Epithelial cell of prostate (primary cell): Measurements from ENCODE around the gene C1QTNF9.
"Not testable (repeated sequence)": the region's sequence is repeated elsewhere in the genome, so short reads cannot be mapped to it uniquely, and the experiment has no call there.

Experiments
- DNase-seq: peaks from one replicate; pipeline ENCODE4 v3.0.0-alpha.2; 2011; ENCODE audit warnings: low read depth, low spot score
- H3K27ac ChIP-seq: fragments of 450-650 bp; 2 replicates; pipeline ENCODE4 v1.5.1; 2017; ENCODE audit warnings: mild to moderate bottlenecking

The C1QTNF9 gene, protein sequence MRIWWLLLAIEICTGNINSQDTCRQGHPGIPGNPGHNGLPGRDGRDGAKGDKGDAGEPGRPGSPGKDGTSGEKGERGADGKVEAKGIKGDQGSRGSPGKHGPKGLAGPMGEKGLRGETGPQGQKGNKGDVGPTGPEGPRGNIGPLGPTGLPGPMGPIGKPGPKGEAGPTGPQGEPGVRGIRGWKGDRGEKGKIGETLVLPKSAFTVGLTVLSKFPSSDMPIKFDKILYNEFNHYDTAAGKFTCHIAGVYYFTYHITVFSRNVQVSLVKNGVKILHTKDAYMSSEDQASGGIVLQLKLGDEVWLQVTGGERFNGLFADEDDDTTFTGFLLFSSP

DNA sequence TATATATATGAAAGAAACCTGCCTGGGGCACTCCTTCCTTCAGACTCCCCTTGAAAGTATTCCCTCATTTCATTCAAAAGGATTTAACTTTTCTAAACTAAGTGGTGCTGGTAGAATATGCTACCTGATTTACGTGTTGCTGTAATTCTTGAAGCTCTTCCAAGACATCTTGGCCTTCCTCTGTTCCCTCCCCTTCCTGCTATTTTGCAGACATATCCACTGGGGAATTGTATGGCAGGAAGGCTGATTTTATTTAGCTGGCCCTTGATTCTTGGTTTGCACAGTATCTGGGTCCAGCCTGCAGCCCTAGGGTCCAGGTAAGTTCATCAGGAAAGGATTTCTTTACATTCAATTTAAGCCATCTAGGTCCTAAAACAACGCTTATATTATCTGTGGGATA lies at the start of gene C1QTNF9:
Gene C1QTNF9, plus strand, starts transcription at position 281 of the 400 bp plus-strand sequence. CDS start 6,424 bp downstream, outside the sequence.
- not testable (repeated sequence) for H3K27ac ChIP-seq, DNase-seq

DNA sequence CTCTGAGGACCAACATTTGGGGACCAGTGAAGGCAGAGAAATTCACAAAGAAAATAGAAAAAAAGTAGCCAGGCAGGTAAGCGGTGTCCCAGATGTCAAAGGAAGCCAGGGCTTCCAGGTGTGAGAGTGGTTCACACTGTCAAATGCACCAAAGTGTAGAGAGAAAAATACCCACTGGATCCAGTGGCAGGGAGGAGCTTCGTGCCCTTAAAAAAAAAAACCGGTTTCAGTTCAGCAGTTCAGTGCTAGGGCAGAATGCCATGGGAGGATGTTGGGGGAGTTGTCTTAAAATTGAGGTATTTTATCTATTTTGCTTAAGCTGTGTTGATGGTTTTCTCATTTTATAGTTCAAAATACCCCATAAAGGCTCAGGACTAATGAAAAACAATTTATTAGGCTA lies 47.8 kb upstream of the C1QTNF9 start:
- no peak for DNase-seq

DNA sequence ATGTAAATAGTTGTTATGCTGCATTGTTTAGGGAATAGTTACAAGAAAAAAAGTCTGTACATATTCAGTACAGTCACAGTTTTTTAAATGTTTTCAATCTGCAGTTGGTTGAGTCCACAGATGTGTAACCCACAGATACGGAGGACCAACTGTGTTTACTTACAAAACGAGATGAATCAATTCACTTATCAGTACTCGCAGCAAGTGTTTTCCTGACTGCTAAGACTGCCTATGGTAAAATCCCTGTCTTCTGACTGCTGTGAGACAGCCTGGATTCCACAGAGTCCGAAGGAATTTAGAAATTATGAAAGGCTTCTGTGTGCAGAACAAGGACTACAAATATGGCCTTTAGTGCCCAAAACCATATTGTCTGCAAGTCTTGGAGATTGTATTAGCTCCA lies 45.7 kb upstream of the C1QTNF9 start:
- no peak overlapping the region for H3K27ac ChIP-seq
- DNase-seq: no peak

More for the DNA sequence above, 47.8 kb upstream of the C1QTNF9 start:
- no peak overlapping the region for H3K27ac ChIP-seq

DNA sequence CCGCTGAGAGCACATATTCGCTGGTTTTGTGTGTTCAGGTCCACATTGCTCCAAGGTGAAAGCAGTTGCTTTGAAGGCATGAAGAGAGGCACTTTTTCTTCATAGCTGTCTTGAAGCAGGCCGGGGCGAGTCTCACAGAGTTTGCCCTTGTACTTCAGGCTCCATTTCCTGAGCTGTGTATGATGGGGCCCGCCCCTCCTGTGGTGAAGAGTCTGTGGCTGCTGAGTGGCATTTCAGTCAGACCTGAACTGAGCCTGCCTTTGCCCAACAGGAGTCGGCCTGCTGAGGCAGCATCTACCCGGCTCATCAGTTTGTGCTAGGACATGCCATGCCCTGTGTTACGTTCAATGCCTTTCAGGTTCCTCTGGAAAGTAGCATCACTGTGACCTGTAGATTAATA lies 44.4 kb upstream of the C1QTNF9 start:
- no peak overlapping the region for H3K27ac ChIP-seq
- DNase-seq: no peak

DNA sequence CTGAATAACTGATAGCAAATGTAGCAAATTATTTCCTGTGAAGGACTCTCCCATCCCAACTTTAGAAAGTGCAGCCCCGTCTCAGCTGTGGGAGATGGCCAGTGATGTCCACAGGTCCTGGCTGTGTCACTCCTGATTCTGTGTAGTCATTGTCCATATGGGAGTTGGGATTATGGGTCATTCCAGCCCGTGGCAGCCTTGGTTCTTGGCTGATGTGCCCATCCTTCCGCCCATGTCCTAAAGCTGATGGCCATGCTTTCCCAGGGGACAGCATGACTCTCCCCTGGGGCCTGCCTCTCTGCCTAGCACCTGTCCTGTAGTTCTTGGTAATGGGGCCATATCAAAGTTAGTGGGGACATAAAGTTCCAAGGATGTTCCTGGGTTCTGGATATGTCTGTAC lies 43.9 kb upstream of the C1QTNF9 start:
- no peak overlapping the region for H3K27ac ChIP-seq
- no peak for DNase-seq

DNA sequence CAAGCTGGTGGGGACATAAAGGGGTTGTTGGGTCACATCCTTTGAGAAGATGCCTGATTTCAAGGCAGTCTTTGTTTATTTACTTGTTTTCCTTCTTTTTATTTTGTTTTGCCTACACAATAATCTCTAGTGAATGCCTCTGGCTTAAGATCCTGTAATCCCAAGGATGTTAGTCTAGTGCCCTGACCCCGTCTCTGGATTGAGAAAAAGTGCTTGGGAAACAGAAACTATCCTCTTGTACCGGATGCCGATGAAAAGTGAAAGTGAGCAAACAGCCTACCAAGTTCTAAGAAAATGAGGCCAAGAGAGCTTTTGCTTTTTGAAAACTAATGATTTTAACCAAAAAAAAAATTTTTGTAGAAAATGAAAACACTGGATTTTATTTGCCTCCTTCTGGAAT lies 42.1 kb upstream of the C1QTNF9 start:
- H3K27ac ChIP-seq: no peak overlapping the region
- DNase-seq: no peak

DNA sequence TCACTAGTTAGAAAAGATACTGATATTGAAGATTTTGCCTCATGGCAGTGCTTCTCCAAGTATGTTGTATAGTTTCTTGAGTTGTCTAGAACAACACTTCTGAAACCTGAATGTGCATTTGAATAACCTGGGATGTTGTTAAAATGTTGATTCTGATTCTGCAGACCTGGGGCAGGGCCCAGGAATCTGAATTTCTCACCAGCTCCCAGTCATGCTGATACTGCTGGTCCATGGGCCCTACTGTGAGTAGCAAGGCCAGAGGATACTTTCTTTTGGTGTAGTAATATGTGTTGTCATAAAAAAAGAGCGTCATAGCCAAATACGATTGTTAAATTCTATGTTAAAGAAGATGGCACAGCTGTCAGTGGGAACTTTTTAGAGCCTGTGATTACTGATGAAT lies 41.6 kb upstream of the C1QTNF9 start:
- DNase-seq: no peak
- no peak overlapping the region for H3K27ac ChIP-seq

DNA sequence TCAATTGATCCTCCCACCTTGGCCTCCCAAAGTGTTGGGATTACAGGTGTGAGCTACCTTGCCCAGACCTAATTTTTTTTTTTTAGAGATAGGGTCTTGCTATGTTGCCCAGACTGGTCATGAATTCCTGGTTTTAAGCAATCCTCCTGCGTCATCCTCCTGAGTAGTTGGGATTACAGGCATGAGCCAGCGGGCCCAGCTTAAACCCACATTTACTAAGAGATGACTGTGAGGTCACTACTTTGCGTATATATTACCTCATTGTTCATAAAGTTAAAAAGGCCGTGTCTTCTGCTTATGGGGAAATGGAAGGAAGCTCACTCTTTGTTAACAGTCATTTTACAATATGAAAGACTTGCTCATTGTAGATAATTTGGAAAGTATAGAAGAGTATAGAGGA lies 39.6 kb upstream of the C1QTNF9 start:
- no peak overlapping the region for H3K27ac ChIP-seq
- no peak for DNase-seq

DNA sequence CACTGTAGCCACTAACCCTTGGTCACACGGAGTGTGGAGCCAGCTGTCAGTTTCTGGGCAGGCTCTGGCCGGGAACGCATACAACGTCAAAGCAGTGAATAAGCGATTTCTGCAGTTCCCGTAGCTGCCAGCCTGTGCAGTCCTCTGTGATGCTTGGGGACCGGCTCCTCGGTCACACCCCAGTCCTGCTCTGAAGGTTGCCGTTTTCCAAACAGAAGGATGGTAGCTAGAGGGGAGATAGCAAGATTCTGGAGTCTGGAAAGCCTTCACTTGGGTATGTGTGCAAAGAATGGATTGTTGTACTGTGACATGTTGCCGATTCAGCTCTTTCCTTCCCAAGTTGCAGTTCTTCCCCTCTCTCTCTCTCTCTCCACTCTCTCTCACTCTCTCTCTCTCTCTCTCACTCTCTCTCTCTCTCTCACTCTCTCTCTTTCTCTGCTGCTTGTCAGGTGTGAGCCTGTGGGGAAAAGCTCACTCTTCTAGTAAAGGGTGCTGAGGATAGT lies 38.7 kb upstream of the C1QTNF9 start:
- DNase-seq: no peak
- no peak overlapping the region for H3K27ac ChIP-seq

DNA sequence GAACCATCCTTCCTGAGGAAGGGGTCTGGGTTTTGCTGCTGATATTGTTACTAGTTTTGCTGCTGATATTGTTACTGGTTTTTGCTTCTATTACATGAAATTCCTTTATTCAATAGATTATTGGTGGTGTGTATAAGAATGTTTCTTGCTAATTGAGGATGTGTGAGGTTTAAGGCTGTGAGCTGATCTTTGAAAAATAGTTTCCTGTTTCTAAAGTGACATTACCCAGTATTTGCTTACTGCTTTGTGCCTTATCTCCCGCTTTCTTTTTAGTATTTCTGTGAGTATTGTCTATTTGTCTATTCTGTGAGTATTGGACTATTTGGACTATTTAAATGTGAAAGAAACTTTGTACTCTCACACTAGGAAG lies 38.2 kb upstream of the C1QTNF9 start:
- DNase-seq: no peak
- H3K27ac ChIP-seq: no peak overlapping the region

DNA sequence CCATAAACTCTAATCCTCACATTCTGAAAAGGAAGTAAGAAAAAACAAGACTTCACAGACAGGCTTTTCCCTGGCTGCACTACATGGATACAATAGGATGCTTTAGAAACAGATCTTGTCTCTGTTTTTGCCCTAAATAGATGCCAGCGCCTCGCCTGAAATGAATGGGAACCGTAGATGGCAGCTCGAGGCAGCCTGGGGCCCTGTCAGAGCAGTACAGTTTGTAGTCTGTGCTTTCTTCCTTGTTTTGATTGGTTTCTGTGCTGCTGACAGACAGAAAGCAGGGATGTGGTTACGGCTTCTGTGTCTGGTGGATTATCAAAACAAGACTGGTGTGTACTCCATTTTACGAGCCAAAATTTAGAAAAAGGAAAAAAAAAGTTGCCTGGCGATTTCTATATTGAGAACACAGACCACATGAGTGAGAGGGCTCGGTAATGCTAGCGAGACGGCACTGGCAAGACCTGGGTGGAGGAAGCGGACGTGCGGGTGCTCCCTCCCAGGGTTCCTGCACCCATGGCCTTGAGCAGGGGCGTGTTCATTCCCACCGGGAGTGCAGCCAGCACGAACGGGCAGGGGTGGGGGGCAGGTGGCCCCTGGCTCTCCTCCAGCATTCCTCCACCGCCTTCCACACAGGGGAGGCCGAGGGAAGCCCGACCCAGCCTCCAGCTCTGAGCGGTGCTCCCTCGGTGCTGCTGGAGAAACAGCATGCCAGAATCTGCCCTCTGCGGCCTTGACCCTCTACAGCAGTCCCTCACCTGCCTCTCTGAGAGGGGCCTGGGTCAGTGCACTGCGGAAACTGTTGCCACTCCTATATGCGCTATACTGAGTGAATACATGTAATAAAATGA lies 37.6 kb upstream of the C1QTNF9 start:
- DNase-seq: no peak
- H3K27ac ChIP-seq: no peak overlapping the region

DNA sequence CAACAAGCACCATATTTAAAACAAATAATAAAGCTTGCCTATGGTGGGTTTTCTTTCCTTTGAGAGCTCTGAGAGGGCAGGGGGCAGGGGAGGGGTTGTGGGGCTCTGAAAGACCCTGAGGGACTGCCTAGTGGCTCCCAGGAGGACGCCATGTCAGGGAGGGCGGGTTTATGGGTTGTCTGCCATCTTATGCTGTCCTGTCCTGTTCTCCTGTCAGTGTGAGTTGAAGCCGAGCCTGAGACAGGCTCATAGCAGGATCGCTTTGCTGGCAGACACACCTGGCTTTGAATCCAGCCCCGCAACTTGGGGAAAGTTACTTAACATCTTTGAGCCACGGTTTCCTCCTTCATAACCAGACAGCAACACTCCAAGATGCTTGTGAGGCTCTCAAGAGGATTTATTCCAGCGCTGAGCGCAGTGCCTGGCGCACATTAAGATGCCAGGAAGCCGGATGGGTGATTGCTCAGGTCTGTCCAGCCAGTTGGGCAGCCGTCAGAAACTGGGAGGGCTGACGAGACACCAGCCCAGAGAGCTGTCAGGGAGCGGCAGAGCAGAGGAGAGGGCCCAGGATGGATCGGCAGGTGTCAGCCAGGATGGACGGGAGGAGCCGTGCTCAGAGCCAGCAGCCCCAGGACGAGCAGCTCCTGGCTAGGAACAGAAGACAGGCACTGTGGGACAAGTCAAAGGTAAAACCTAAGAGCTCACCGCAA lies 36.8 kb upstream of the C1QTNF9 start:
- DNase-seq: no peak
- H3K27ac ChIP-seq: no peak overlapping the region

DNA sequence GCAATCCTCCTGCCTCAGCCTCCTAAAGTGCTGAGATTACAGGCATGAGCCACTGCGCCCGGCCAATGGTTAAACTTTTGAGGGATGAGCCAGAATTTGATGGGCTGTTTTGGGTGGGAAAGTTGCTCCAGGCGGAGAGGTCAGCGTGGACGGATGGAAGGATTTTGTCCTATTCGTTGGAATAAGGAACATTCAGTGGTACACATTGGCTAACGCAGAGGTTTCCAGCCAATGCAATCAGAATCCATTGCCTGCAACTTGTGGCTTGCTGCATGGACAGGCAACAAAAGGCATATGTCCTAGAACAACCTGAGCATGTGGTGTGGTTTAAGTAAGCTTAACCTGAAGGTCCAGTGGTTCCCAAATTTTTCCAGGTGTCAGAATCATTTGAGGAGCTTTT lies 35.5 kb upstream of the C1QTNF9 start:
- DNase-seq: no peak
- no peak overlapping the region for H3K27ac ChIP-seq

DNA sequence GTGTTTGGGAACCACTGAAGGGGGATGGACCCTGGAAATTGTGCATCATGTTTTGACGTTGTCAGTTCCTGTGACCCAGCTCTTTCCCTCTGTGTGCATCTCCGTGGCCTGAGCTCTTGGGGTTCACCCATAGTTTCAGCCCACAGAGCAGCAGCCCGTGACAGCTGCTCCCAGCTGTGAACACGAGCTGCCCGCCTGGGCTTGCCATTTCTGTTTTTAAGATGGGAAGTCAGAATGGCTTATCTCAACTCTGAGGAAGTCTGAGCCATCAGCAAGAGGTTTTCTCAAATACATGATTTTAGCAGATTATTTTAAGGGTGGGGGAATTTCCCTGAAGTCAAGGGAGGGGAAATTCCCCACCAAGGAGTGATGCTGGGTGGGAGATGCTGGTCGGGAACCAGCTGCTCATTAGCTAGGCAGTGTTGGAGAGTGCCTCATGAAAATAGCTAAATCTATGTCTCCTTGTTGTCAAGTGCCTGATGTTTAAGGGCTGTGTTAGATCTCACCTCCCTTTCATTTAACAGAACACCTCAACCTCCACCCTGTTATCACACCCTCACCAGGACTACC lies 34.8 kb upstream of the C1QTNF9 start:
- no peak for DNase-seq
- no peak overlapping the region for H3K27ac ChIP-seq

DNA sequence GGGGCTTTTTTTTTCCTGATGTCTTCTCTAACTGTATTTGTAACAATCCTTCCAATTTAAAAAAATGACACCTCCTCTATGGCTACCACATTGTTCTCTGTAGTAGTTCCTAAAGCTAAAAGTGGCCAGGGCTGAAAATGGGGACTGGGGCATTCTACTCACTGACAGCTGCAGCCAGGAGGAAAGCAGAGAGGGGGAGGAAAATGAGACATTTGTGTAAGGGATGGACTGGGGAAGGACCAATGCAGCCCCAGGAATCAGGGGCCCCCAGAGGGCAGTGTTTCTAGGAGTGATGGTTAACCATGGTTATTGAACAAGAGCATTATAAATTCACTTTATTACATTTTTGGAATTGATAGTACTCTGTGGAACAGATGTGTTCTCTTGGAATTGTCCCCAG lies 34.3 kb upstream of the C1QTNF9 start:
- no peak overlapping the region for H3K27ac ChIP-seq
- DNase-seq: no peak

DNA sequence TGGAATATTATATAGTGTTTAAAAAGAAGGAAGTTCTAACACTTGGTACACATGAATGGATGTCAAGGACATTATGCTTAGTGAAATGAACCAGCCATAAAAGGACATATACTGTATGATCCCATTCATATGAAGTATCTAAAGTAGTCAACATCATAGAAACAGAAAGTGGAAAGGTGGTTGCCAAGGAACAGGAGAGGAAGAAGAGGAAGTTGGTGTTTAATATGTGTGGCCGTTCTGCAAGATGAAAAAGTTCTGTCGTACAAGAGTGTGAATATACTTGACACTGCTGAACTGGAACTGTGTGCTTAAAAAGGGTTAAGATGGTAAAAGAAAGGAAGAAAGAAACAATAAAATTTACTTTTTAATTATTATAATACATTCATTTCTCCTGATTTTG lies 33.1 kb upstream of the C1QTNF9 start:
- no peak overlapping the region for H3K27ac ChIP-seq
- DNase-seq: no peak

DNA sequence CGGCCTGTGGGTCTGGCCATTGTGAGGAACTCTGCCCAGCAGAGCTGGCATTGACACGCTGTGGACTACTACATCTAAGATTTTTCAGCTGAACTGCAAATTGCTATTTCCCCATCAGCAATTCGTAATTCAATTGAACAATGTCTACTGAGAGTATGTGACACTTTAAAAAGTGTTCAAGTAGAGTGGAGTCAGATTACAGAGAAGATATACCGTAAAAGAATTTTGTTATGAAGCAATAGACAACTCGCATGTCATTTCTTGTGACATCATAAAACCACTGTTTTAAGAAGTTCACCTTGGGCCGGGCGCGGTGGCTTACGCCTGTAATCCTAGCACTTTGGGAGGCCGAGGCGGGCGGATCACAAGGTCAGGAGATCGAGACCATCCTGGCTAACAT lies 32.5 kb upstream of the C1QTNF9 start:
- H3K27ac ChIP-seq: no peak overlapping the region
- DNase-seq: no peak

DNA sequence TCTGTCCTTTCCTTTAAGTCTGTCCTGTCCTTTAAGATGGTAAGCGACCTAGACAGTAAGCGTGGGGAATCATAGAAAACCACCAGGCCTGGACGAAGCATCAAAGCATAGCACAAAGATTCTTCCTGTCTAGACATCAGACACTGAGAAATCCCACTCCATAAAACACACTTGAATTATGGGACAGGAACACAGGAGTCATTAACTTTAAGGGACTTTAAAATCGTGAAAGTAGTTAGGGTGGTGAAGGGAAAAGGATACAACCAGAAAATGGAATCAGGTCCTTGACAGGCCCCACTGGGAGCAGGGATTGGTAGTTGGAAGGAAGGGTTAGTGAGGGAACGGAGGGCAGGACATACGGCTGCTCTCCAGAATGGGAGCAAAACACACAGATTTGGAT lies 31.6 kb upstream of the C1QTNF9 start:
- DNase-seq: no peak
- no peak overlapping the region for H3K27ac ChIP-seq

DNA sequence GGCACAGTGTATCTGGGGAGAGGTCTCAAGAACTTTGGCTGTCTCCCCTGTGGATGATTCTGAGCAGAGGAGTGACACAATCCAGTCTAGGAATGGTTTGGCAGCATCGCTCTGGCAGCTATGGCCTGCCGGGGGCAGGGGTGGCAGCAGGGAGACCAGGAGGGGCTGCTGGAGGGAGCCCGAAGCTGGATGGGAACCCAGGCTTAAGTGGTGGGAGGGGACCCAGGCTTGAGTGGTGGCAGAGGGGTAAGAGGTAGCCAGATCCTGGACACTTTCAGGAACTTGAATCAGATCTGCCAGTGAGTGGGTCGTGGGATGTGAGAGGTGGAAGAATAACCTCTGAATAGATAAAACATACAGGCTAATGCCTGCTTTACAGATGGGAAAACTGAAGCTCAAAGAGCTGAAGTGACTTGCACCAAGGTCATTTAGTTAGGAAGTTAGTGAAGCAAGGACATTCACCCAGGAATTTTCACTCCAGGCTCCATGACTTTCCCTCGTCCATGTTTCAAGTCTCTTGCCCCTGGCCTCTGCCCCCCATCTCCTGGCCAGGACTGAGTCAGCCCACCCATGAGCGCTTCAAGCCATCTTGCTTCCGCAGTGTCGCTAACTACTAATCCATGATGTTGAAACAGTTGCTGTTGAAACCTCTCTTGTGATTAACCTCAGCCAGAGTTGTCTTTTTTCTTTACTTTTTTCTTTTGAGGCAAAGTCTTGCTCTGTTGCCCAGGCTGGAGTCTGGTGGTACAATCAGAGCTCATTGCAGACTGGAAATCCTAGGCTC lies 29.9 kb upstream of the C1QTNF9 start:
- no peak overlapping the region for H3K27ac ChIP-seq

DNA sequence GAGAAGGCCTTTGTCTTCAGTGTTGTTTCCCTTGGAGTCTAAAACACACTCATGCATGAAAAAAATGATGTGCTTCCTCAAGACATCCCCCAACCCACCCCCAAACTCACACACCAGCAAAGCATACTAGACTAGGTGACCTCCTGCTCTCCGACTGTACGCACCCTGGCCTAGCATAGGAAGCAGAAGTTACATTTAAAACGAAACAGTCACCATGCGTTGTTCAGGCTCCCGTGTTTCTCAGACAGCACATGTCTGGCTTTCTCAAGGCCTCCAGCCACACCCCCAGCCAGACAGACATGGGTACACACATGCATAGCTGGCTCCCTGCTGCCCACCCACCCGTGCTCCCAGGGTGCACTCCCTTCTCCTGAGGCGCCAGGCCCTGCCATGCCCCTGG lies 28.7 kb upstream of the C1QTNF9 start:
- DNase-seq: no peak
- no peak overlapping the region for H3K27ac ChIP-seq

More for the DNA sequence above, 29.9 kb upstream of the C1QTNF9 start:
- DNase-seq: no peak
